Thyroid gland (tissue), 4 donors: ENCODE data around the gene KCNG2.

Source experiments
- POLR2A ChIP-seq, 2 donors: fragments of 450-650 bp; IDR thresholded peaks; one replicate each; pipeline ENCODE4 v1.6.1; 2017; ENCODE audit warnings: antibody characterized with exemption in 2 of 2, mild to moderate bottlenecking in 2 of 2, moderate library complexity in 1 of 2
- TF ChIP-seq, protein P1 (sequence below), 6 experiments: fragments of 200-600 bp in 3 of 6; fragments of 450-650 bp in 3 of 6; sonication (generic) in 3 of 6; IDR thresholded peaks; one replicate each; pipeline ENCODE4 v1.5.1; 2016 to 2019; ENCODE audit warnings: antibody characterized with exemption in 6 of 6, mild to moderate bottlenecking in 2 of 6, inconsistent platforms in 1 of 6, moderate library complexity in 1 of 6

DNA sequence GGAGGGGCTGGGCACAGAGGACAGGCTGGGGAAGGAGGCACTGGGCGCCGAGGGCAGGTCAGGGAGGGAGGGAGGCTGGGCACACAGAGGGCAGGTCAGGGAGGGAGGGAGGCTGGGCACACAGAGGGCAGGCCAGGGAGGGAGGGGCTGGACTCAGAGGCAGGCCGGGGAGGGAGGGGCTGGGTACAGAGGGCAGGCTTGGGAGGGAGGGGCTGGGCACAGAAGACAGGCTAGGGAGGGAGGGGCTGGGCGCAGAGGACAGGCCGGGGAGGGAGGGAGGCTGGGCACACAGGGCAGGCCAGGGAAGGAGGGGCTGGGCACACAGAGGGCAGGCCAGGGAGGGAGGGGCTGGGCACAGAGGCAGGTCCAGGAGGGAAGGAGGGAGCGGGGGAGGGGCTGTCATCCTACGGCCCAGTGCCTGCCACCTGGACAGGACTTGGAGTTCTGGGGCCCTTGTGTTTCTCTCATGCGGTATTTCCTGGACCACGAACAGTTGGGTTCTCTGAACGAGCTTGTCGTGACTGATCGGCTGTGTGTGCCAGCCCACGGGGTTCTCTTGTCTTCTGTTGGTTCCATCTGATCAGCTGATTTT, 46.7 kb upstream of the KCNG2 start:
- TF ChIP-seq, protein P1, sequence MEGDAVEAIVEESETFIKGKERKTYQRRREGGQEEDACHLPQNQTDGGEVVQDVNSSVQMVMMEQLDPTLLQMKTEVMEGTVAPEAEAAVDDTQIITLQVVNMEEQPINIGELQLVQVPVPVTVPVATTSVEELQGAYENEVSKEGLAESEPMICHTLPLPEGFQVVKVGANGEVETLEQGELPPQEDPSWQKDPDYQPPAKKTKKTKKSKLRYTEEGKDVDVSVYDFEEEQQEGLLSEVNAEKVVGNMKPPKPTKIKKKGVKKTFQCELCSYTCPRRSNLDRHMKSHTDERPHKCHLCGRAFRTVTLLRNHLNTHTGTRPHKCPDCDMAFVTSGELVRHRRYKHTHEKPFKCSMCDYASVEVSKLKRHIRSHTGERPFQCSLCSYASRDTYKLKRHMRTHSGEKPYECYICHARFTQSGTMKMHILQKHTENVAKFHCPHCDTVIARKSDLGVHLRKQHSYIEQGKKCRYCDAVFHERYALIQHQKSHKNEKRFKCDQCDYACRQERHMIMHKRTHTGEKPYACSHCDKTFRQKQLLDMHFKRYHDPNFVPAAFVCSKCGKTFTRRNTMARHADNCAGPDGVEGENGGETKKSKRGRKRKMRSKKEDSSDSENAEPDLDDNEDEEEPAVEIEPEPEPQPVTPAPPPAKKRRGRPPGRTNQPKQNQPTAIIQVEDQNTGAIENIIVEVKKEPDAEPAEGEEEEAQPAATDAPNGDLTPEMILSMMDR (IDR thresholded peaks at IDR 0.05), result no peak
- TF ChIP-seq POLR2A (IDR thresholded peaks at IDR 0.05), result no peak
